Measurements from ENCODE around the gene KIFC3. TPM values are rescaled to one million over a fixed set of nuclear protein-coding genes. Genes with fewer than 3 reads are reported as not detected.

Gene KIFC3
- total RNA-seq, 2 donors from 2014 or later: 1.3 to 1.5 TPM

DNA sequence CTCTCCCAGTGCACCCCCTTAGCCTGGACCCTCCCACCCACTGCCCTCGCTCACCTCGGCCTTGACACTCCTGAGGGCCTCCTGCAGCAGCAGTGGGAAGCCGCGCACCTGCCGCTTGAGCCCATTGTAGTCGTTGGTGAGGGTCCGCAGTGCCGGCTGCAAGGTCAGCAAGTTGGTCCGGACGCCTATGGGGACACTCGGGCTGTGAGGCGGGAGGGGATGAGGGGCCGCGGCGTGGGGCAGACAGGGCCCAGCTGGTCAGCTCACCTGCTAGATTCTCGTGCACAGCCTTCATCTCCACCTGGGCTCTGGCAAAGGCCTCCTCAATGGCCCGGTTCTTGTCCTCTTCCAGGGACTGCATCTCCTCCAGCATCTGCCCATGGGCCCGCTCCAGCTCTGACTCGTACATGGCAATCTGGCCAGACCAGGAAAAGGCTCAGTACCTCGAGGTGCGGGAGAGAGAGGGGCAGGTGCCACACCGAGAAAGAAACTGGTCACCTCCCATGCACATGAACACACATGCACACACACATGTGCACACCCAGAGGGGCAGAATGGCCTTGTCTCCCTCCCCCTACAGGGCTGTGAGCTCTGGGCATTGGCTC lies 32.6 kb downstream of the KIFC3 start:
- Mint-ChIP-seq H3K36me3 (ENCODE audit: insufficient read depth in 2 of 2) (no peaks in the 10 kb centered on the region), H3K4me3 (no peak overlapping the region), H3K4me1 (ENCODE audit: low read depth) (no peaks in the 10 kb centered on the region), H3K9me3 (no peaks in the 10 kb centered on the region), H3K27me3 (ENCODE audit: low read depth) (no peaks in the 10 kb centered on the region), H3K27ac (no peak overlapping the region)
- no peak for ATAC-seq (replicated peaks in 1 of 2)
- no peak for DNase-seq

DNA sequence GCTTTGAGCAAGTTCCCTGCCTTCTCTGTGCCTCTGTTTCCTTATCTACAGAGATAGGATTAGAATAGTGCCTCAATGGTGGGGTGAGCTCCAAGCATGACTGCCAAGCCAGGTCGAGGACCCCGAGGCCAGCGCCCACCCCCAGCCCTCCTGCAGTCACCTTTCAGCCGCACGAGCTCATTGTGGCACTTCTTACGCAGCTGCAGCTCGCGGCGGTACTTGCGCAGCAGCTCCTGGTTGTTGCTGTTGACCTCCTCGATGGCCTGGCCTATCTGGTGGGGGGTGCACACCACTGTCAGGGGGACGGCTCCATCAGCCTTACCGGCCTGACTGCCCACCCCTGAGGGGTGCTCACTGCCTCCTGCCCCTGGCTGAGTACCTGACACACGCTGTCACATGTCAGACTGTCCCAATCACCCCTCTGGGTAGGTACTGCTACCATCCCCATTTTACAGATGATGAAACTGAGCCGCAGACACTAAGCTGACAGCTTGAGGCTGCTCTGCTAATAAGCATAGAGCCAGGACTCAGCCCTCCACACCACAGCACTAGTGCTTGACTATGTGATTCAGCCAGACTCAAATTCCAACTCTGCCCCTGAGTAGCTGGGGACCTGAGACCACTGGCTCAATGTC lies 35.5 kb downstream of the KIFC3 start:
- Mint-ChIP-seq H3K9me3 (no peaks in the 10 kb centered on the region), H3K4me1 (ENCODE audit: low read depth) (peaks cover 4% of the 10 kb centered on the region), H3K4me3 (no peak overlapping the region), H3K36me3 (ENCODE audit: insufficient read depth in 2 of 2) (no peaks in the 10 kb centered on the region), H3K27me3 (ENCODE audit: low read depth) (no peaks in the 10 kb centered on the region), H3K27ac (no peak overlapping the region)
- no peak for ATAC-seq (replicated peaks in 1 of 2)
- no peak for DNase-seq

DNA sequence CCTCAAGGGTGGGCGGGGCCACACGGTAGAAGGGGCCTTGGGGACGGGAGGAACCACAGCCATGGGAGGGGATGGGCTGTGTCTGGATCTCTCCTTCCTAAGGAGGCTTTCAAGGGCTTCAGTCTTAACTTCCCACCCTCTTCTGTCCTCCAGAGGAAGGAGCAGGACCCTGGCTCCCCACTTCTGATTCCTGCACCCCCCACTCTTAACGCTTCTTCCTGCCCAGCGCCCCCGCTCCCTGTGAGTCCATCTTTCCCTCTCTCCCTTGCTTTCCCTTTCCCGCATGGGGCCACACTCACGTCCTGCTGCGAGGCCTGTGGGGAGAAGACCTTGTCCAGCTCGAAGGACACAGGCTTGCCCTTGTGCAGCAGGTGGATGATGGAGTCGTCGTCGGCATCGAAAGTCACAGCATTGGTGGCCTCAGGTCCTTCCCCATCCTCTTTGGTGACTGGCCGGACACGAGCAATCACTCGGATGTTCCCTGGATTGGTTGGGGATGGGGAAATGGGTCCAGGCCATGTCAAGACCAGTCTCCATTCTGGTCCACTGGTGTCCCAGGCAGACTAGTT lies 37.0 kb downstream of the KIFC3 start:
- no peak for DNase-seq
- no peak overlapping the region for H3K4me3 Mint-ChIP-seq
- no peaks in the 10 kb centered on the region for H3K27me3 Mint-ChIP-seq (ENCODE audit: low read depth)
- H3K27ac Mint-ChIP-seq: no peak overlapping the region
- H3K9me3 Mint-ChIP-seq: no peaks in the 10 kb centered on the region
- ATAC-seq (replicated peaks in 1 of 2): no peak
- peaks cover 4% of the 10 kb centered on the region for H3K4me1 Mint-ChIP-seq (ENCODE audit: low read depth)
- H3K36me3 Mint-ChIP-seq (ENCODE audit: insufficient read depth in 2 of 2): no peaks in the 10 kb centered on the region

DNA sequence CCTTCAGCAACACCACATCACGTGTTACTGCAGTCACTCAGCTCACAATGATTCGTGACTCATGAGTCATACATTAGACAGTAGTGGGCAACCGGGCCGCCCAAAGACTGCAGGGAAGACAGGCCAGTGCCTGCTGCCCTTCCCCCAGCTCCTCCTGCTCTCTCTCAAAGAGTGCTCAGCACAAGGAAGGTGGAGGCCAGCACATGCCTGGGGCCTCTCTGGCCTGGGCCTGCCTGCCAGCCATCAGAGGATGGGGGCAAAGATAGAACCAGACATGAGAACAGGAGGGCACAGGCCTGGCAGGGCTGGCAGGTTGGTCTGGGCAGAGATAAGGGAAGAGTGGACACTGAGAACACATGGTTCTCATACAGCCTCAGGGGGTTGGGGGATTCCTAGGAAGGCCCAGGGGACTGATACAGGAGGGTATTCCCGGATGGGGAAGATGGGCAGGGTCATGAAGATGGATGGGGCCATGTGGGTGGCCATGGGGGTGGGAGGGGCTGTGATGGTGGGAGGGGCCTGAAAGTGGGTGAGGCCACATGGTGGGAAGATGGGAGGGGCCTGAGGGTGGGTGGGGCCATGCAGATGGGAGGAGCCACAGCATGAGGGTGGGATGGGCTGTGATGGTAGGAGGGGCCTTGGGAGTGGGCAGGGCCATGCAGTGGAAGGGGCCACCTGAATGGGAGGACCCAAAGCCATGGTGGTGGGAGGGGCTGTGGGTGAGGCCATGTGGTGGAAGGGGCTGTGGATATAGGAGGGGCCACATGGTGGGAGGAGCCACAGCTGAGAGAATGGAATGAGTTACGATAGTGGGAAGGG lies 37.7 kb downstream of the KIFC3 start:
- H3K27me3 Mint-ChIP-seq (ENCODE audit: low read depth): no peaks in the 10 kb centered on the region
- H3K9me3 Mint-ChIP-seq: no peaks in the 10 kb centered on the region
- no peaks in the 10 kb centered on the region for H3K36me3 Mint-ChIP-seq (ENCODE audit: insufficient read depth in 2 of 2)
- DNase-seq (peak; percentile 27 to 29), ATAC-seq (replicated peaks in 1 of 2) (peak; percentile 65 to 69)
- H3K4me1 Mint-ChIP-seq (ENCODE audit: low read depth): peaks cover 4% of the 10 kb centered on the region
- H3K4me3 Mint-ChIP-seq: no peak overlapping the region
- no peak overlapping the region for H3K27ac Mint-ChIP-seq

DNA sequence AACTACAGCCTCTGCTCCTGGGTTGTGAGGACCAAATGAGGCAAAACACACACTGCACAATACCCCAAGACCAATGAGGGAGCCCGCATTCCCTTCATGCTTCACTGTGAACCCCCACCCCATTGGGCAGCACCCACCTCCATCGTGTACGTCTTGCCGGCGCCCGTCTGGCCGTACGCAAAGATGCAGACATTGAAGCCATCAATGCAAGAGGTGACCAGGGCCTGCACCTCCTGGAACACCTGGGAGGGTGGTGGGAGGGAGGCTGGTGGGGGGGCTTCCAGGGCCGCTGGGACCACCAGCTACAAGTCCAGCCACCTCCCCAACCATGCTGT lies 38.3 kb downstream of the KIFC3 start:
- Mint-ChIP-seq H3K27me3 (ENCODE audit: low read depth) (no peaks in the 10 kb centered on the region), H3K27ac (no peak overlapping the region), H3K9me3 (no peaks in the 10 kb centered on the region), H3K36me3 (ENCODE audit: insufficient read depth in 2 of 2) (no peaks in the 10 kb centered on the region), H3K4me1 (ENCODE audit: low read depth) (peaks cover 4% of the 10 kb centered on the region), H3K4me3 (no peak overlapping the region)
- no peak for ATAC-seq (replicated peaks in 1 of 2)
- no peak for DNase-seq

DNA sequence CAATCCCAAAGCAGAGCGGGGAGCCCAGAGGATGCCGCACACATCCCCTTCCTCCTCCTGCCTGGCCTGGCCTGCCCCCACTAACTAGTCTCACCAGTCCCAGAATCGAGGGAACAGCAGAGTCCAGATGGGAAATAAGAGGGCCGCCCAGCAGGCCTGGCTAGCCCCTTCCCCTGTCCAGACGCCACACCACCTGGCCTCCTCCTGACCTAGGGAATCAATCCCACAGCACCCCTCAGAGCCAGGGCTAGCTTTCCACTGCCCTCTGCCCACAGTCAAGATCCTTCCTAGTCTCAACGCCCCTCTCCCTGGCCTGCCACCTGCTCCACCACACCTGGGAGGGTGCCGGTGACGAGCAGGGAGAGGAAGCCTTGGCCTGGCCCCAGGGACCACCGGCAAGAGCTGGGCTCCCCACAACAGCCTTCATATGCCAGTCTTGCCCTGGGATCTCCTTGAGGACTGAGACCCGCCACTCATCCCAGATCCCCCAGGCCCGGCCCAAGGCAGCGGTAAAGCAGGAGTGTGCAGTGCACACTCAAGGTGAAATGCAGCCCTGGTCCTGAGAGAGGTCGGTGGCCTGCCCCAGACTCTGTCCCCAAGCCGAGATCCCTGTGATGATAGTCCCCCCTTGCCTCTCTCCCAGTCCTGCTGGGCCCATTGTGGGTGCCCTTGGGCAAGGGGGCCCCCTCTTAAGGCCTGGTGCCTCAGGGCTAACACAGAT lies 38.8 kb downstream of the KIFC3 start:
- Mint-ChIP-seq H3K9me3 (no peaks in the 10 kb centered on the region), H3K4me1 (ENCODE audit: low read depth) (peaks cover 4% of the 10 kb centered on the region), H3K36me3 (ENCODE audit: insufficient read depth in 2 of 2) (no peaks in the 10 kb centered on the region), H3K4me3 (no peak overlapping the region), H3K27ac (no peak overlapping the region), H3K27me3 (ENCODE audit: low read depth) (no peaks in the 10 kb centered on the region)
- DNase-seq (no peak), ATAC-seq (replicated peaks in 1 of 2) (no peak)

DNA sequence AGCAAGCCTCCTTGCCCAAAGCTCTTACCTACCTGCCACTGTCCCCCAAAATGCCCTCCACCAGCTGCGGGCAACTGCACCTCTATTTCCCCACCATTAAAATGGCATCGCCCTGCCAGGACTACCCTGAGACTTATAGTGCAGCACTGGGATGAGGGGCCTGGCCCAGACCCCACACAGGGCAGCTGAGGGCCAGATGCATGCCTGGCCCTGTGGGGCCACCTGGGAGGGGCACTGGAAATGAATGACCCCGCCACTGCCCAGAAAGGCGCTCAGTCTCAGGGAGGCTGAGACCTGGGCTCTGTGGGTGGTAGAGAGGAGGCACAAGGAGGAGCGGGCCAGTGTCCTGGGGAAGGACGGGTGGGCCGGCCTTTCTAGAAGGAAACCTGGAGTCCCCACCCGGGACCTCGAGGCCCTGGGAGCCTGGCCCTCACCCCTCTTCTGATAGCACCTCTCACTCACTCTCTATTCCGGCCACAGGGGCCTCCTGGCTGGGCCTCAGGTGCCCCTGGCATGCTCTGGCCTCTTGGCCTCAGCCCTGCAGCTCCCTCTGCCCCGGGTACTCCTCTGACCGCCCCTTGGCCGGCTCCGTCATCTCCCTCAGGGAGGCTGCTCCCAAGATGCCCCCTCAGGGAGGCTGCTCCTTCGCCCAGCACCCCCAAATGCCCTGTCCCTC lies 39.8 kb downstream of the KIFC3 start:
- Mint-ChIP-seq H3K4me1 (ENCODE audit: low read depth) (peaks cover 4% of the 10 kb centered on the region), H3K9me3 (no peaks in the 10 kb centered on the region), H3K27me3 (ENCODE audit: low read depth) (no peaks in the 10 kb centered on the region), H3K27ac (no peak overlapping the region), H3K36me3 (ENCODE audit: insufficient read depth in 2 of 2) (no peaks in the 10 kb centered on the region), H3K4me3 (no peak overlapping the region)
- DNase-seq (no peak), ATAC-seq (replicated peaks in 1 of 2) (no peak)

DNA sequence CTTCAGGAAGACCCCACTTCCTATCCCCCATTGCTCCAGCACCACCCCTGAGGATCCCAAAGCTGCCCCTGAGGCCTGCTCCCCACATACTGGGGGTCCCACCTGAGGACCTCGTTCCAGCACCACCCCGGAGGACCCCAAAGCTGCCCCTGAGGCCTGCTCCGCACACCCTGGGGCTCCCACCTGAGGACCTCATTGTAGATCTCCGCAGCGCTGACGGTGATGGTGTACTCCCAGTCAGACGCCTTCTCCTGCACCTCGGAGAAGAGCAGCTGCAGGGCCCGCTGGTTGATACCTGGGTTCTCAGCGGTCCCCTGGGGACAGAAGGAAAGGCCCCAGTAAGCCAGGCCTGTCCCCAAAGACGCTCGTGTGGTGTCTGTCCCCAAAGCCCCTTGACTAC lies 40.3 kb downstream of the KIFC3 start:
- H3K4me1 Mint-ChIP-seq (ENCODE audit: low read depth): peaks cover 4% of the 10 kb centered on the region
- ATAC-seq (replicated peaks in 1 of 2): no peak
- H3K27ac Mint-ChIP-seq: no peak overlapping the region
- DNase-seq: no peak
- H3K4me3 Mint-ChIP-seq: no peak overlapping the region
- no peaks in the 10 kb centered on the region for H3K27me3 Mint-ChIP-seq (ENCODE audit: low read depth)
- no peaks in the 10 kb centered on the region for H3K36me3 Mint-ChIP-seq (ENCODE audit: insufficient read depth in 2 of 2)
- H3K9me3 Mint-ChIP-seq: no peaks in the 10 kb centered on the region

DNA sequence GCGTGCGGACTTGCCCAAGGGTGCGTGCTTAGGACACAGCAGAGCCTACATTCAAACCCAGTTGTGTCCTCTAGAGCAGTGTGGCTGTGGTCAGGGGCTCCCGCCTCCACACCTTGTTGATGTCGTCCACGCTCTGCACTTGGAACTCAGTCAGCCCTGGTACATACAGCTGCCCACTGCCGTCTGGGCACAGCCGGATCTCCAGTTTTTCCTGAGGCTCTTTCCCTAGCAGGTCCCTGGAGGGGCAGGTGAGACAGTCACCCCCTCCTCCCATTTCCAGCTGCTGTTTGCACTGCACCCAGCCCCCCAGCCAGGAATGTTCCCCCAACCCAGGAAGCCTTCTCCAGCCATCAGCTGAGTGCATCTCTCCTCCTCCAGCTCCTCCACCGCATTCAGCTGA lies 41.0 kb downstream of the KIFC3 start:
- Mint-ChIP-seq H3K27ac (no peak overlapping the region), H3K9me3 (no peaks in the 10 kb centered on the region), H3K4me3 (no peak overlapping the region), H3K36me3 (ENCODE audit: insufficient read depth in 2 of 2) (no peaks in the 10 kb centered on the region), H3K4me1 (ENCODE audit: low read depth) (peaks cover 4% of the 10 kb centered on the region), H3K27me3 (ENCODE audit: low read depth) (no peaks in the 10 kb centered on the region)
- no peak for ATAC-seq (replicated peaks in 1 of 2)
- no peak for DNase-seq

DNA sequence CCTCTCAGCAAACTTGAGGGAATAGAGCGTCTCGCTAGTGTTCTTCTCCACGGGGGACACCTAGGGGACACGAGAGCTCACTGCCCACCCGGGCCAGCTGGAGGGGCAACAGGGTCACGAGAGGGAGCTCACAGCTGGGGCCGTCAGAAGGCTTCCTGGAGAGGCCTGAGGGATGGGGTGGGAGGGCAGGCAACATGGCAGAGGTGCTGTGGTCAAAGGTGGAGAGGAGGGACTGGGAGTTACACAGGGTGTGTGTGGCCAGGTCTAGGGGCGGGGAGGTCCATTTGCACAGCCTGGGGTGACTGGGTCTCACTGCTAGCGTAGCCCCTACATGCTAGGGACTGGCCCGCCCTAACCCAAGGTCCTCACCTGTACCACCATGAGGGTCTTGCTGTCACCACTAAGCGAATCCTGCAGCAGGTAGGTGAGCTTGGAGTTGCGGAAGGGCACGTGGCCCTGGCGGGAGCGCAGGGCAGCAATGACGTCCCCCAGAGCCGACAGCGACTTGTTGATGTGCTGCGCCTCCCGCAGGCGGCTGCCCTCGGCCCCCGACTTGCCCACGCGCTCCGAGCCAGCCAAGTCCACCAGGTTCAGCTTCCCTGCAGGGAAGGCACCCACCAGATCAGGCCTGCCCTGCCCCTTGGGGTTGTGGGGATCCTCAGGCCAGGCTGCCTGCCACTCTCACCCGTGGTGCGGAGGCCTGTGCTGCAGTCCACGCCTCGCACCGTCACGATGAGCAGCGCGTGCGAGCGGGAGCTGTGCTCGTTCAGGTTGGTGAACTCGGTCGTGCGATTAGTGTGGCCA lies 41.7 kb downstream of the KIFC3 start:
- peaks cover 4% of the 10 kb centered on the region for H3K4me1 Mint-ChIP-seq (ENCODE audit: low read depth)
- H3K36me3 Mint-ChIP-seq (ENCODE audit: insufficient read depth in 2 of 2): no peaks in the 10 kb centered on the region
- H3K27ac Mint-ChIP-seq: no peak overlapping the region
- no peak overlapping the region for H3K4me3 Mint-ChIP-seq
- DNase-seq: no peak
- H3K27me3 Mint-ChIP-seq (ENCODE audit: low read depth): no peaks in the 10 kb centered on the region
- no peaks in the 10 kb centered on the region for H3K9me3 Mint-ChIP-seq
- no peak for ATAC-seq (replicated peaks in 1 of 2)

DNA sequence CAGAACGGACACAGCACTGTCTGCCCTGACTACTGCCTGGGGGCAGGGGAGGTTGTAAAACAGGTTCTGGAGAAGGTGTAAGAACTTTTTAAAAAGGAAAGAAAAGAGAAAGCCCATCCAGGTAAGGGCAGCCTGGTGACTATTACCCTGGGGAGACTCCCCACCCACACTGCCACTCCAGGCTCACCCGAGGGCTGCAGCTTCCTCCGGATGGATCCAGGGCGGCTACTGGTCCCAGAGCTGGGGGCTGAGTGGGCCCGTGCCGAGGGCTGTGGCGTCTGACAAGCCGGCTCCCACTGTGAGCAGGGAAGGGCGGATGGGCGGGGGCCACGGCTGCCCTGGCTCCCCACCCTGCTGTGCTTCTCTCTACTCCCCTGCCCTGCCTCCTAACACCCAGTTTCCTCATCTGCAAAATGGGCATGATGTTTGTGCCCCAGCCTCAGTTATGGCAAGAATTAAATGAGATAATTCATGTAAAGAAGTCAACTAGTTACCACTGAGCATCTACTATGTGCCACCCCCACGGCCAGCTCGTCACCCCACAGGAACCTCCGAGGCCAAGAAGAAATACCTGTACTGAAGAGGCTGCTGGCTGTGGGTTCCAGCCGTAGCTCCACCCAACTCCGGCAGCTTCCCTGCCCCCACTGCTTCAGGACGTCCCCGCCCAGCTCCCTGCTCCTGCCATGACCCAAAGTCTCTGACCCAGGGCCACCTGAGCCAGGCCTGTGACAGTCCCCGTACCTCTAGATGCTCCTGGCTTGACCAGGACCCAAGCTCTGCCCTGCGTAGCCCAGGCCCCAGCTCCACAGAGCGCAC lies 42.5 kb downstream of the KIFC3 start:
- Mint-ChIP-seq H3K27me3 (ENCODE audit: low read depth) (no peaks in the 10 kb centered on the region), H3K4me1 (ENCODE audit: low read depth) (peaks cover 4% of the 10 kb centered on the region), H3K27ac (no peak overlapping the region), H3K4me3 (no peak overlapping the region), H3K36me3 (ENCODE audit: insufficient read depth in 2 of 2) (no peaks in the 10 kb centered on the region), H3K9me3 (no peaks in the 10 kb centered on the region)
- DNase-seq (no peak), ATAC-seq (replicated peaks in 1 of 2) (no peak)
